Stimulated activated CD8-positive, alpha-beta memory T cell treated with anti-CD3 and anti-CD28 coated beads, Interleukin-7, amount 100 ng/mL, for 48 hours (primary cell): ENCODE measurements around the gene CASTOR1.
"Not testable (repeated sequence)": the region's sequence is repeated elsewhere in the genome, so short reads cannot be mapped to it uniquely, and the experiment has no call there.

Source experiments
- DNase-seq, 2 donors: peaks; one replicate each; pipeline ENCODE4 v3.0.0-alpha.2; 2020; ENCODE audit warnings: low read depth in 1 of 2; ENCODE audit errors: extremely low read depth in 1 of 2

The CASTOR1 gene

DNA sequence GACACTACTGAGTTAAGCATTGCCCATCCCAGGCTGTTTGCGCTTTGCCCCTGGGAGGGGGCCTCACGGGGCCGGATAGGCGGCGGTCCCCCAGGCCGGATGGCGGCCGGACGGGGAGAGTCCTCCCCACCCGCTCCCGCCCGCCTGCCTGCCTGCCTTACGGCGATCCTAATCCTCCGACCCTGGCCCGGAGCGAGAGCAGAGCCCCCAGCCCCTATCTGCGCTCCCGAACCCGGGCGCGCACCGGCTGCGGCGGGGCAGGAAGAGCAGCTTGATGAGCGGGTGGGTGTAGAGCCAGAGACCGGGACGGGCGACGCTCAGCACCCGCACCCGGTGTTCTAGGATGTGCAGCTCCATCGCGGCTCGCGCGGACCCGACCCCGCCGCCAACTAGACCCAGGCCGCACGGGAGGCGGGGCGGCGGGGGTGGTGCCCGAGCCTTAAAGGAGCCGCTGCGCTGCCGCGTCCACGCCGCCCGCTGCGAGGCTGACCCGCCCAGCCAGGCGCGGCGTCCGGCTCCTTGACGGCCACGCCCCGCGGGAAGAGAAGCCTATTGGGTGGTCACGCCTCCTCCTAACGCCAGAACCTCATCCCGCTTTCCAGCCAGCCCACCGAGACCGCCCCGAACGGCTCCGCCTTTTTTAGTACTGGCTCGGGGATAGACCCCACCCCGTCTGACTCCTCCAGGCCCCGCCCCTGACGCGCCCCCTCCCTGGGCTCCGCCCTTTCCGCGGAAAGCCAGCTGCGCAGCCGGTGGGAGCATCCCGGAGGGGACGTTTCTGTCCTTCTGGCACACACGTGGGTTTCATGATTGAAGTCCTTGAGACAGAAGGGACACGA lies at the start of gene CASTOR1:
CASTOR1 (minus strand) TSS at position 365 of the 839 bp plus-strand sequence; CDS start at position 357, 8 bp downstream.
- peak; percentile 83 to 93 for DNase-seq

DNA sequence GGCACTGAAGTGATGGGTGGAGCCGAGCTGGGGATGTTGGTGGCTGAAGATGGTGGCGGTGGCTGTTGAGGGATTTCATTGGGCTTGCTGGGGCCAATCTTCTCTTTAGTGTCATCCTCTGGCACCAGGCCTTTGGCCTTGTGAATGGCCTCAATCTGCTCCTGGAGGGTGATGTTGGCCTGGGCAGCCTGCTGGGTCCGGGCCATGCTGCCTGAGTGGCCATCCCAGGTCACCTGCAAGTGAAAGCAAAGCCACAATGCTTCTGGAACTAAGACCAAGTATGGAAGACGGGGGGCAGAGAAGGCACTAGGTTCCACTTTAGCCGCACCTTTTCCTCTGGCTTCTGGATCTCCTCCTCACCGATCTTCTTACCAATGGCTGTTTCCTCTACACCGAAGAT lies 49.5 kb upstream of the CASTOR1 start:
- DNase-seq: no peak

DNA sequence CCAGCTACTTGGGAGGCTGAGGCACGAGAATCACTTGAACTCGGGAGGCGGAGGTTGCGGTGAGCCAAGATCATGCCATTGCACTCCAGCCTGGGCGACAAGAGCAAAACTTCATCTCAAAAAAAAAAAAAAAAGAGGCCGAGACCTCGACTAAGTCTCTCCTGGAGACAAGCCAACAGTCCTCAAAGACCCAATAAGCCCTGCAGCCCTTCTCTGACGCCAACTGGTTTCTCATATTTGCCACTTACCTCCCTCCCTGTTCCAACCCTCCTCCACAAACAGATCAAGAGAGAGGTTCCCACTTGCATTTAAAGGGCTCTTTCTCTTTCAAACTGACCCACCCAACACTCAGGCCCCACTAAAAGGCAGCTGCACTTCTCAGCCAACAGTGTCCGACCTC lies 49.0 kb upstream of the CASTOR1 start:
- not testable (repeated sequence) for DNase-seq

DNA sequence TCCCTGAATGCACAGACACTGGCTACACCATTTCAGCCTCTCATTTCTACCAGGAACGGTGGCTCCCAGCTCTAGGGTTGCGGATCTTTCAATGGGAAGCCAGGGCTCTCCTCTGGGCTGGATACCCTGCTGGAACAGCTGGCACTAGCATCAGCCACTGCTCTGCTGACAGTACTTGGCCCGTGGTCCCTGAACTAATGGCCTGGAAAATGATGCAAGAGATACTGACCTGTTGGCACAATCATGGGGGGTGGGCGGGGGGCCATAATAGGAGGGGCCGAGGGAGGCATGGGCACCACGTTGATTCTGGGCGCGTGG lies 48.1 kb upstream of the CASTOR1 start:
- DNase-seq: no peak

DNA sequence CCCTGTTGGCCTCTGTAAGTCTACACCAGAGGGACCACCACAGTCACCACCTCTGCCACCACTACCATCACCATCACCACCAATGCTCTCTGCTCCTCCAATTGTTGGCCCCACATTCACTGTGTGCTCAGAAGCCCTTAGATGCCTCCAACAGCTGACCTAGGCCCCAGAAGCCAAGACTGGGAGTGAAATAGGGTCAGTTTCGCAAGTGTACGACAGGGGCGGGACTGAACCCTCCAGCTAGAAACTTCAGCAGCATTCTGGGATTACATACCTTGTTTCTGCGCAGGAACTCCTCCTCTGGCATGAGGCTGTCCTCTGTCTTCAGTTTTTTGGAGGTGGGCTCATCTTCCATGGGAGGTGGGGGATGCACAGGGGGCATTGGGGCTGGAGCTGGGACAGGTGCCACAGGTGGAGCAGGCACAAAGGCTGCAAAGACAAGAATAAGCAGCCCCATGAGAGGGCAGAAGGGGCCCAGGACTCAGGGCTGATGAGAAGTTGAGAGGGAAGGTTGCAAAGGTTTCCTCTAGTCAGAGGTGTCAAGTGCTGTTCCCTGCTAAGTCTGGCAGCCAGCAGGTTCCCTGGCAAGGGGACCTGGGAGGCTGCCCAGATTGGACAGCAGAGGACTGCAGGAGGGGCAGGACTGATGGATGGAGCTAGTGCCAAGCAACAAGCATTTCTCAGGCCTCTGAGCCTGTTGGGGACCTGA lies 47.6 kb upstream of the CASTOR1 start:
- no peak for DNase-seq

DNA sequence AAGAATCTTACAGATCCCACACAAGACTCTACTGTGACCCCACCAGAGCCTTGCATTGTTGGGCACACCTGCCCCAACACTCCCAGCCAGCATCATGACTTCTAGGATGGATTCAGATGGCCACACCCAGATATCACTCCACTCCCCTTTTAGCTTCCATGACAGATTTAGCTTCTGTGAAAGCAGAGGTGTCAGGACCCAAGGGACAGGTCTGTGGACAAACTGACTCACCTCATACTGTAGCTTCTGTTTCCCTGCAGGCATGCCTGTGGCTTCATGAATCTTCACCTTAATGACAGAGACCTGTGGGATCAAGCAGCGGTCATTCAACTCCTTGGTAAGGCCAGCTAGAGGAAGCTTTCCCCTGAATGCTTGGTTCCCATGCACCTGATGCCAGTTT lies 45.9 kb upstream of the CASTOR1 start:
- DNase-seq: no peak

DNA sequence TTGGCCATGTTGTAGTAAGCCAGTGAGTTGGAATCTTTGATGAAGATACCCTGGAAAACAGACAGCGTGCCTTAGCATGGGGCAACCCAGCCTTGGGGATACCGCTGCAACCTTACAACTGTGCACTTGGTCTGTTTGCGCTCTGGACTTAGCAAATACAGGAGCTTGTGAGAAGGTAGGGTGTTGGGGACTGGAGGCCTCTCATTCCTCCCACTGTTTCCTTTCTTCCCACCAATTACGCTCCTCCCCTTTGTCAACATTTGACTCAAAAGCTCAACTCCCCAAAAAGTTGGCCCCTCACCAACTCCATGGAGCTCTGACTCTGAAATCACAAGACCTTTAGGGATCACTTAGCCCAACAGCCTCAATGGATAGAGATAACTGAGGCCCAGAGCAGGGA lies 45.3 kb upstream of the CASTOR1 start:
- no peak for DNase-seq

DNA sequence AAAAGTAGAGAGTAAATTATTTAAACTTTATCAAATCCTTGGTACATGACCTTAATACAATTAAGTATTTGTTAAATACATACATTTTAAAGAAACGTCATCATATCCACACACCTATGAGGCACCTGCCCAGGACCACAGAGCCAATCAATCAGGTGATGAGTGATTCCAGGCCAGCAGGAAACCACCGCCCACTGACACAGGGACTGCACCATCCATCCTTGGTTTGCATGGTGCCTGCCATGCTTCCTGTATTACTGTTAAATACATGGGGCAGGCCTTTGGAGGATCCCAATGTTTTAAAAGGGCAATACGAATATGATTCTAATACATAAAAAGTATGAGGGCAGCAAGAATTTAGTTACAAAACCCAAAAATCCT lies 44.4 kb upstream of the CASTOR1 start:
- no peak for DNase-seq

DNA sequence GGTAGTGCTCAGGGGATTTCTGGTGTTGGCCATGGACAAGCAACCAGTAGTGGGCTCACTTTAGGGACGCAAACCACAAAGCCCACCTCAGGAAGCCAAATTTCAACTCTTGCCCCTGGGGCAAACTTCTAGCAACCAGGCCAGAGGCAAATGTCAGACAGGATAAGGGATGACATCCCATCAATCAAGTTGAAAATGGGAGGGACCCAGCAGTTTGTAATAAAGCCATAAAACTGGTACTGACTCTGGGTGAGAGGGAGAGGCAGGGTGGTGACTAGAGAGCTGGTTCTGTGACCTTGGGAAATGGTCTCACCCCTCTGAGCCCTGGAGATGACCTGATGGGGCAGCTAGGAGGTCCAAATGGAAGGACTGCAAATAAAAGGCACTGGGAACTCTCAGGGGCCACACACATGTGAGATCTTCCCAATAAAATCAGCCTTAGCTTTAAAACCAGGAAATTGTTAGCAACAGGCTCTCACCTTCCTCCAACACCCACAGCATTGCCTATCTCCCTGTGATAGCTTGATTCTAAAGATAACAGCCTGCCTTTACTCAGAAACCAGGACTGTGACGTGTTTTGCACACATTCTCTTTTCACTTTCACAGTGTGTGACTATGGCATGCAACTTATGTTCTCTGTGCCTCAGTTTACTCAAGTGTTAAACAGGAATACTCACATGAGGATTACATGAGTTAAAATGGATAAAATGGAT lies 43.8 kb upstream of the CASTOR1 start:
- no peak for DNase-seq

DNA sequence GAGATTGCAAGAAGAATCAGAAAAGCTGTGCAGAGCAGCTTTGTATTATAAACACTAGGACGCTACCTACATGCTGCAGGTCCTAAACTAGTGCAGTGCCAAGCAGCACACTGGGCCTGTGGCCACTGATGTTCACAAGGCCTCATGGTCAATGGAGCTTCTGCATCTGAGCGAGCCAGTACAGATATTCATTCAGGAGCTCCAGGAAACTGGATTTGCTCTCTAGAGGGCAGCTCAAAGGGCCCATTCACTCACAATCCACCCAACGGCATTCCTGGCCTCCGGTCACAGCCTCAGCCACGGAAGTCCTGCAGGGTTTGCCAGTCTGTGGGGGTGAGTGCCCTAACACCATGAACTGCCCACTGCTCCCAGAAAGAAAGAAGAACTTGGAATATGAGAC lies 43.2 kb upstream of the CASTOR1 start:
- DNase-seq: no peak

DNA sequence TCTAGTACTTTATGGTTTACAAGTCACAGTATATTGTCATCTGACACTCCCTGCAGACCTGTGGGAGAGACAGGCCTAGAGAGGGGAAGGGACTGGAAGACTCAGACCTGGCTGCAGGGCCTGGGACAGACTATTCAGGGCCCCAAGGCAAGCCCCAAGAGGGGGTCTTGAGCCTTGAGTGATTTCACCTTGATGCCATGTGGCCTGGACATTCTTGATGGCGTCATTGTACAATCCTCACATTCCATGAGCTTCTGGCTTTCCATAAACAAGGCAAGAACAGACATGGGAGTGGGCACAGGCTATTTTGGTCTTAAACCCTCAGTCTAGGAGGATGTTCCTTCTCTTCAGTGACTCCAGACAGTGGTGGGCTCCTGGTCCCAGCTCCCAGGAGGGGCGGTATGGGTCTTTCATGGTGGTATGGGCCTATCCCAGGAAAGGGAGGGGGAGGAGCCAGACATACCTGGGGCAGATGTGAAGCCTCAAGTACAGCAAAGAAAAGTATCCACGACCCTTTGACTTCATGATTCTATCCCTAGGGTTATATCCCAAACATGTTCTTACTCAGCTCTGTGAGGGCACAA lies 39.3 kb upstream of the CASTOR1 start:
- no peak for DNase-seq

DNA sequence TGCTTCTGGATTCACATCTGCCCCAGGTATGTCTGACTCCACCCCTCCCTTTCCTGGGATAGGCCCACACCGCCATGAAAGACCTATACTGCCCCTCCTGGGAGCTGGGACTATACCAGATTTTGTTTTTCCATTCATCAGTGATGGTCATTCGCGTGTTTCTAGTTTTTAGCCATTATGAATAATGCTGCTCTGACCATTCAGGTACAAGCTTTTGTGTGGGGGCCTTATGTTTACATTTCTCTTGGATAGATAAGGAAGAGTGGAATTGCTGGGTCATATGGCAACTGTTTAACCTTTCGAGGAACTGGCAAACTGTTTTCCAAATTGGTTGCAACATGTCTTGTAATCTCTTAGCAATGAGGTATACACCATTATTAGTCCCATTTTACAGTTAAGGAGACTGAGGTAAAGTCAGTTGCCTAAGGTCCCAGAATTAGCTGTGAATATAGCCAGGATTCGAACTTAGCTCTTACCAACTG lies 38.6 kb upstream of the CASTOR1 start:
- DNase-seq: no peak

DNA sequence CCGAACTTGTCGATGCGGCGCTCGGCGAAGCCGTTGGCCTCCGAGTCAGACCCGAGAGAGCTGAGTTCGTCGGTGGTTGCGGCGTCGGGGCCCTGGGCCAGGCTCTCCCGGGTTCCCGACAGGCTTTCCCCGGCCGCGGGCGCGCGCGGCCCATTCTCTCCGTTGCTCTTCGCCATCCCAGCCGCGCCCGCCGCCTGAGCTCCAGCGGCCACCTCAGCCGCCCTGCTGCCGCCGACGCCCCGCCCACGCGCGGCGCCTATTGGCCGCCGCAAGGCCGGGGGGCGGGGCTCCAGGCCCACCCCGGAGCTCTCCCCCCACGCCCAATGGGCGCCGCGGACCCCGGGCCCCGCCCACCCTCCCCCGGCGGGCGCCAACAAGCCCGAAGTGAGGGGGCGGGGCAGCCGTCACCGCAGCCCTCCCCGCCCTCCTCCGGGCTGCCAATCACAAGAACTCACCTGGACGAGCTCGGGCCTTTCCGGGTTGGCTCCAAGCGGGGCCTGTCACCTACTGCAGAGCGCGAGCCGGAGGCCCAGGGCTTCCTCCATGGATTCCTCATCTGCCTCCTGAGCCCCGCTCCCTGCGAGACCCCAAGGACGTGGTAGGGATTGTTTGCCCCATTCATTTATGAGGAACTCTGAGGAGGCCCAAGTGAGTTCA lies 37.5 kb upstream of the CASTOR1 start, which contains the start of gene TBC1D10A:
TBC1D10A (minus strand) TSS at position 236 of the 657 bp plus-strand sequence; CDS start at position 176, 60 bp downstream.
- DNase-seq: peak; percentile 88 to 89

DNA sequence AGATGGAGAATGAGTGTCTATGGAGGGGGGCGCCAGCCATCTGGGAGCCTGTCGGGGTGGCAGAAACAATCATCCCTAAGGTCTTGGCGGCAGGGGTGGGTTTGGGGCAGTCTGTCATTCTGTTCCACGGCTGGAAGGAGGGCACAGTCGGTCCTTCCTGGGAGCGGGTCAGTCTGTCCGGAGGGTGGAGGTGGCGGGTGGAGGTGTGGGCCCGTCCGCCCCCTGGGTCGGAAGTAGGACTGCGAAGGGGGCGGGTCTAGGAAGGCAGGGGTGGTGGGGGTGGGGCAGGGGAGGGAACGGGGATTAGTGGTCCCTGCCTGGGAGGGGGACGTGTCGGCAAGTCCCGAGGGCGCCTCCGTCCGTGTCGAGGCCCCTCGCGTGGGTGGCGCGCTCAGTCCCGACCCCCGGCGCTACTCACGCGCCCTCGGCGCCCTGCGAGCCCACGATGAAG lies 37.0 kb upstream of the CASTOR1 start:
- no peak for DNase-seq

DNA sequence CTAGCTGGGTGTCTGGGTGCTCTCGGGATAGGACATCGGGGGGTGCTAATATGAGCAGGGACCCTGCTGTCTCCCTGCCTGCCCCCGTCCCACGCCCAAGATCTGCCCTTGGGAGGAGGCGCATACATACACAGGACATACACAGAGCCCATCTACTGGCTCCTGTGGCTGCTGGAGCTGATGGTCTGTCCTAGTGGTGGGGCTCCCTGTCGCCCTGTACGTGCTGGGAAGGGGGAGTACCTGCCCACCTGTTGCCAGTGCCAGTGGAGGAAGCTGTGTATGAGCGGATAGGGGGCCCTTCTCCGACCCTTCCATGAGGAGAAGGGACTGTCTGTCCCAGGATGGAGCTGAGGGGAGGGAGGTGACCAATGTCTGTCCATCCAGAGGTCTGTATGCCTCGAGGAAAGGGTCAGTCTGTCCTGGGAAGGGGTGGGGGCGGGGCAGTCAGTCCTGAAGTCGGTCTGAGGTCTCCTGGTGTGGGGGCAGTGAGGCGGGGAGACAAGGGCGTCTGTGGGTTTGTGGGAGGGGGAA lies 36.5 kb upstream of the CASTOR1 start:
- no peak for DNase-seq

DNA sequence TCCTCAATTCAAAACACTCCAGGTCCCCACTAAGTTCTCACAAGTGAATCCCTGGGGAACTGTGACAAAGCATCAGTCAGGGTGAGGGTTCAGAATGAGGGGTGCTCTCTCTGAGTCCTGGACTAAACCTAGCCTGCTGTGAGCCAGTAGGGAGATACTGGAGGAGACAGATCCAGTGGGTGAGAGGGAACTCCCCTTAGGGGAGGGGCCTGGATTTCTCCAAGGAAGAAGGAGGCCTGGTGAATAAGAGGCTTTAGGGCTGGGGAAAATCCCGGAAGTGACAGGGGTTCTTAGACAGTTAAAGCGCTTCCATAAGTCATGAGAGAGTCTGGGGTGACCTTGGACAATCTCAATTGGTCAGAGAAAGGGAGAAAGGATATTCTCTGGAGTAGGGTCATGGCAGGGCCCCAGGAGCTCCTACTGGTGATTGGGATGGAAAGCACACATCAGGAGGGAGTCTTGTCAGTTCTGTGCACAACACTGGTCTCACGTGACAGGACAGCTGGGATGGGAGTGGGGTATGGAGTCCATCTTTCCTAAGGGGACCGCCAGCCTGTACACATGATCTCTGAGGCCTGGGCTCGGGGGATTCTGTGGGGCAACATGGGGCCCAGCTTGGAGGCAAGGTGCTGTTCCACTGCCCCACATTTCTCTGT lies 35.9 kb upstream of the CASTOR1 start:
- DNase-seq: no peak

DNA sequence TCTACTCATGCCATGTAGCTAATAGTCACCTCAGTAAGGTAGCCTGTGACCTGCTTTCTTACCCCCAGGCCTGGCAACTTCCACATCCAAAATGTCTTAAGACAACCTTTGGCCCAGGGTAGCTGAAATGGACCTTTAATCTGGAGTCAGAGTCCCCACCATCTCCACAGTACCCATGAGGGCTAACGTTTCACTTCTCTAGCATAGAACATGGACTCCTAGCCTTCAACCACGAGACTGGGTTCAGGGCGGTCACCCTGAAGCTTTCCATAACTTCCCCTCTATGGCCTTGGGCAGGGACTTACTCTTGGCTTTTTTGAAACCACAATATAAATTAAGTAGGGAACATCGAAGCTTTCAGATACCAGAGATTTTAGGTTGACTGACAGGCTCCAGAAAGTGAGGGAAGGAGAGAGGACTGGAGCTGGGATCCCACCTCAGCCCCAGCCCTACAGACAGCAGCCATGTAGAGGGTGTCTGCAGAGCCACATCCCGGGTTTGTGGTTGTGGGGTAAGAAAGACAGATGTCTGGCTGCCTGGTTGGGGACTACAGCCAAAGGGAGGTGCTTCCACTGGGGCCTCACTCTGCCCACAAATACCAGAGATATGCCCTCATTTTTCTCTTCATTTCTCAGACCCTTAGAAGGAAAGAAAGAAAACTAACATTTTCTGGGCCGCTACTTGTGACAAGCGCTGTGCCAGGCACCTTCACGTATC lies 34.9 kb upstream of the CASTOR1 start:
- no peak for DNase-seq

DNA sequence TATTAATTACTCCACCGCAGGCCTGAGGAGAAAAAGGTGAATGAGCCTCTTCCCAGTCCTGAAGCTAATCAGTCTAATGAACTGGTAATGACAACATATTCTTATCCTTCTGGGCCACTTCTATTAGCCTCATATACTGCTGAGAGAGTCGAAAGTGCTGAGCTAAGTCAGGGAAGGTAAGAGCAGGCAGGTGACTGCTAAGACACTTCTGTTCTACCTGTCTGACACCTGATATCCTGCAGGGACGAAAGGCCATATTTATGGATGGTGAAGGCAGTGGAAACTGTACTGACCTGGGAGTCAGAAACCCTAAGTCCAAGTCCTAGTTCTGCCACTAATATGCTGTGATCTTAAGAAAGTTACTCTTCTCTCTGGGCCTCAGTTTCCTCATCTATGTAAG lies 33.9 kb upstream of the CASTOR1 start:
- no peak for DNase-seq

DNA sequence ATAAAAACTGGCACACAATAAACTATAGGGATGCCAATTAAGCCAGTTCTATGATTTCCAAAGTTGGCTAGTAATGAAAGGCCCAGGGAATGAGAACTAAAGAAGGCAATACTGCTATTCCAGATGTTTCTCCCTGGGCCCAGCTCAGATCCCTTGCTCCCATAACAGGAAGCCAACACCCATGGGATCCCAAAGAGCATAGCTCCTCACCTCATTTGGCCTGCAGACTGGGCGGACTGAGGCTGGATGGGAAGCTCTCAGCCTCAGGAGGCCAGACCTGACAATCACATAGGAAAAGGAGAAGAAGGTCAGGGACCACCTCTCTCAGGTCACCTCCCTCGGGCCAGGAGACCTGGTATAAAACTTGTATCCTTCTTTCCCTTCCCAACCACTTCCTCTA lies 32.2 kb upstream of the CASTOR1 start:
- no peak for DNase-seq
